Measurements from ENCODE around the gene UFSP1. TPM values are rescaled to one million over a fixed set of nuclear protein-coding genes. Genes with fewer than 3 reads are reported as not detected.
"Not testable (repeated sequence)": the region's sequence is repeated elsewhere in the genome, so short reads cannot be mapped to it uniquely, and the experiment has no call there.

Gene UFSP1
- total RNA-seq (16.0 and 19.0 TPM in 2 replicates), polyA plus RNA-seq (3.9 and 9.9 TPM in 2 replicates)

DNA sequence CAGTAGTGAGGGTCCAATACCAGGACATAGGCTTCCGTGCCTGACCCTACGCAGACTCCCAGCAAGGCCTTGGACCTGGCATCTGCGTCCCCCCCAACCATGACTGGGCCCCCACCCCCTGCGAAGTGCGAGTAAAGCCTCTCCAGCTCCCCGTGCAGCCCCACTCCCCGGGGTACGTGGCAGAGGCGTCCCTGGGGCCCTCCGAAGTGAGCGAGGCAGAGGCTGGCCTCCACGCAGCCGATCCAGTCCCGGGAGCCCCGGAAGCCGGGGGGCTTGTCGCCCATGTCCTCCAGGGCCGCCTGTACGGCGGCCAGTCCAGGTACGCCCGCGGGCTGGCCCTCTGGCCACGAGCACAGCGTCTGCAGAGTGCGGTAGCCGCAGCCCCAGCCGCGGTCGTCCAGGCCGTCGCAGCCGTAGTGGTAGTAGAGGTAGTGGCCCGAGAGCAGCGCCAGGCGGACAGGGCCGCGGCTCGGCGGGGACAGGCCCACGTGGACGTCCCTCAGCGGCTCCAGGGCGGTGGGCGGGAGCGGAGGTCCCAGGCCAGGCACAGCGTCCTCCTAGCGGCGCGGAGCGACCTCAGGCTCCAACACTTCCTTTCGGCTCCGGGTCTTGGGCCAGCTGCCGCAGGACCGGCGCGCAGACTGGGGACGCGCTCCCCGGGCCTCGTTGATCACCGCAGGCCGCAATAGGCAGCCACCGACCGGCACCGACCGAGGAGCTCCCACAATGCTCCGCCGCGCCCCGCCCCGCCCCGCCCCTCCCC is at the start of gene UFSP1:
TSS of gene UFSP1 (minus strand) at position 728 of the 763 bp plus-strand sequence. CDS start at position 284, 444 bp downstream.
- TF ChIP-seq, protein P1, sequence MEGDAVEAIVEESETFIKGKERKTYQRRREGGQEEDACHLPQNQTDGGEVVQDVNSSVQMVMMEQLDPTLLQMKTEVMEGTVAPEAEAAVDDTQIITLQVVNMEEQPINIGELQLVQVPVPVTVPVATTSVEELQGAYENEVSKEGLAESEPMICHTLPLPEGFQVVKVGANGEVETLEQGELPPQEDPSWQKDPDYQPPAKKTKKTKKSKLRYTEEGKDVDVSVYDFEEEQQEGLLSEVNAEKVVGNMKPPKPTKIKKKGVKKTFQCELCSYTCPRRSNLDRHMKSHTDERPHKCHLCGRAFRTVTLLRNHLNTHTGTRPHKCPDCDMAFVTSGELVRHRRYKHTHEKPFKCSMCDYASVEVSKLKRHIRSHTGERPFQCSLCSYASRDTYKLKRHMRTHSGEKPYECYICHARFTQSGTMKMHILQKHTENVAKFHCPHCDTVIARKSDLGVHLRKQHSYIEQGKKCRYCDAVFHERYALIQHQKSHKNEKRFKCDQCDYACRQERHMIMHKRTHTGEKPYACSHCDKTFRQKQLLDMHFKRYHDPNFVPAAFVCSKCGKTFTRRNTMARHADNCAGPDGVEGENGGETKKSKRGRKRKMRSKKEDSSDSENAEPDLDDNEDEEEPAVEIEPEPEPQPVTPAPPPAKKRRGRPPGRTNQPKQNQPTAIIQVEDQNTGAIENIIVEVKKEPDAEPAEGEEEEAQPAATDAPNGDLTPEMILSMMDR (IDR thresholded peaks at IDR 0.05; ENCODE audit: low read depth, low read length): no peak
- peak within 1 kb of the TSS; percentile 93 for H3K27ac ChIP-seq
- H3K36me3 ChIP-seq: peaks cover 36% of the 10 kb centered on the region
- H3K27me3 ChIP-seq: no peaks in the 10 kb centered on the region
- H3K4me3 ChIP-seq: peak within 1 kb of the TSS; percentile 54
- H3K4me1 ChIP-seq (ENCODE audit: low read depth): peaks cover 15% of the 10 kb centered on the region
- peak in 1 of 2 donors; percentile 80 for DNase-seq (ENCODE audit: low read depth in 1 of 2, low spot score in 1 of 2)
- no peaks in the 10 kb centered on the region for H3K9me3 ChIP-seq (ENCODE audit: low read depth)

GRCh38 chr7:100936167-100936566 is 46.7 kb upstream of the UFSP1 start:
- not testable (repeated sequence) for H3K4me1 ChIP-seq (ENCODE audit: low read depth); H3K36me3 ChIP-seq; H3K27me3 ChIP-seq; H3K27ac ChIP-seq; DNase-seq (ENCODE audit: low read depth in 1 of 2, low spot score in 1 of 2); H3K9me3 ChIP-seq (ENCODE audit: low read depth); H3K4me3 ChIP-seq

DNA sequence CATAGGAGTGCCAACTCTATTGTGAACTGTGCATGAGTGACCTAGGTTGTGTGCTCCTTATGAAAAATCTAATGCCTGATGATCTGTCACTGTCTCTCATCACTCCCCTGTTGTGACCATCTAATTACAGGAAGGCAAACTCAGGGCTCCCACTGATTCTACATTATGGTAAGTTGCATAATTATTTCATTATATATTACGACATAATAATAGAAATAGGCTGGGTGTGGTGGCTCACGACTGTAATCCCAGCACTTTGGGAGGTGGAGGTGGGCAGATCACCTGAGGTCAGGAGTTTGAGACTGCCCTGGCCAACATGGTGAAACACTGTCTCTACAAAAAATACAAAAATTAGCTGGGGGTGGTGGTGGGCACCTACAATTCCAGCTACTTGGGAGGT is 45.9 kb upstream of the UFSP1 start:
- DNase-seq (ENCODE audit: low read depth in 1 of 2, low spot score in 1 of 2); H3K4me1 ChIP-seq (ENCODE audit: low read depth); H3K27me3 ChIP-seq: not testable (repeated sequence)

DNA sequence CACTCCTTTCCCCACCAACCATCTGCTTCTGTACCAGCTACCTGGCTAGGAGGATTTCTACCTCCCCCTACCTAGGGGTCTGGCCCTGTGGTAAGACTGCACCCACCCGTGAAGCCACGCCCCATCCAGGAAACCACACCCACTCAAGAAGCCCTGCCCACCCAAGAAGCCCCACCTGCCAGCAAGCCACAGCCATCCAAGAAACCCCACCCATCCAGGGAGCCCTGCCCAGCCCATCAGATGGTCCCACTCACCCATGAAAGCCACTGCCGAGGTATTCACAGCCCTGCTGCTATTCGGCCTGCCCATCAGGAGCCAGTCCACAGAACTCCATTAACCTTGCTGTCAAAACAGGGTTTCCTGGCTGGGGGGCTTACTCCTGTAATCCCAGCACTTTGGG is 44.2 kb upstream of the UFSP1 start:
- no peak overlapping the region for H3K4me3 ChIP-seq
- no peaks in the 10 kb centered on the region for H3K36me3 ChIP-seq
- no peak overlapping the region for H3K27ac ChIP-seq
- H3K9me3 ChIP-seq (ENCODE audit: low read depth): no peaks in the 10 kb centered on the region
- H3K4me1 ChIP-seq (ENCODE audit: low read depth): no peaks in the 10 kb centered on the region
- no peaks in the 10 kb centered on the region for H3K27me3 ChIP-seq
- no peak for DNase-seq (ENCODE audit: low read depth in 1 of 2, low spot score in 1 of 2)
- TF ChIP-seq, protein P1 (IDR thresholded peaks at IDR 0.05; ENCODE audit: low read depth, low read length): no peak

More for the DNA sequence above, 45.9 kb upstream of the UFSP1 start:
- H3K27ac ChIP-seq; H3K9me3 ChIP-seq (ENCODE audit: low read depth); H3K4me3 ChIP-seq; H3K36me3 ChIP-seq: not testable (repeated sequence)

DNA sequence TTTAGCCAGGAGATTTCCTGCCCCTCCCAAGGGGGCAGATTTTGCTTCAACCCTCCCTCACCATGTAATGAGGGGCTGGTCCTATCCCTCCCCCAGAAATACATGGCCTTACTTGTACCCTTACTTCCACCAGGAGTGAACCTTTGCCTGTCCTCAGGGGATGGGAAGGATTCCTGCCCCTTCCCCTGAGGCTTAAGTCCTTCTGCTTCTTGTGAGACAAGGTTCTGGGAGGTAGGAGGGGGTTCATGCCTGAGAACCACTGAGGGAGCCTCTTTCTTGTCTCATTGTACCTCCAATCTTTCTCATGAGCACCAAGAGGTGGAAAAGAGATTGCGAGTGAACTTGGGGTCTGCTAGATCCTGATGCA is 40.3 kb upstream of the UFSP1 start:
- no peak for DNase-seq (ENCODE audit: low read depth in 1 of 2, low spot score in 1 of 2)
- H3K4me3 ChIP-seq: no peak overlapping the region
- TF ChIP-seq, protein P1 (IDR thresholded peaks at IDR 0.05; ENCODE audit: low read depth, low read length): no peak
- no peaks in the 10 kb centered on the region for H3K27me3 ChIP-seq
- H3K4me1 ChIP-seq (ENCODE audit: low read depth): no peaks in the 10 kb centered on the region
- H3K36me3 ChIP-seq: no peaks in the 10 kb centered on the region
- no peak overlapping the region for H3K27ac ChIP-seq
- no peaks in the 10 kb centered on the region for H3K9me3 ChIP-seq (ENCODE audit: low read depth)

DNA sequence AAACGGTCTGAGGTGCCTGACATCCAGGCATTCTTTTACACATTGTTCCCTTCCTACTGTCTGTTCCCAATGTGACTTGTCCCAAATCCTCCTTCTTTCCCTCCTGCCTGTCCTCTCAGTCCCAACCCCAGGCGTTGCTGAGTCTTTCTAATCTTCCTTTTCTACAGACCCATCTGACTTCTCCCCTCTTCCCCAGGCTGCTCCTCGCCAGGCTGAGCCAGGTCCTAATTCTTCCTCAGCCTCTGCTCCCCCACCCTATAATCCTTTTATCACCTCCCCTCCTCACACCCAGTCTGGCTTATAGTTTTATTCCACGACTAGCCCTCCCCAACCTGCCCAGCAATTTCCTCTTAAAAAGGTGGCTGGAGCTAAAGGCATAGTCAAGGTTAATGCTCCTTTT is 34.1 kb upstream of the UFSP1 start:
- H3K4me3 ChIP-seq; H3K27me3 ChIP-seq; H3K36me3 ChIP-seq; H3K9me3 ChIP-seq (ENCODE audit: low read depth); DNase-seq (ENCODE audit: low read depth in 1 of 2, low spot score in 1 of 2); H3K27ac ChIP-seq; H3K4me1 ChIP-seq (ENCODE audit: low read depth): not testable (repeated sequence)

- TF ChIP-seq, protein P1 (IDR thresholded peaks at IDR 0.05; ENCODE audit: low read depth, low read length): no peak
- H3K27me3 ChIP-seq: no peaks in the 10 kb centered on the region
- no peaks in the 10 kb centered on the region for H3K9me3 ChIP-seq (ENCODE audit: low read depth)
- no peak overlapping the region for H3K27ac ChIP-seq
- H3K4me1 ChIP-seq (ENCODE audit: low read depth): no peaks in the 10 kb centered on the region
- no peak overlapping the region for H3K4me3 ChIP-seq
- no peaks in the 10 kb centered on the region for H3K36me3 ChIP-seq
- DNase-seq (ENCODE audit: low read depth in 1 of 2, low spot score in 1 of 2): no peak
Measured at GRCh38 chr7:100921039-100921438, 31.5 kb upstream of the UFSP1 start.

DNA sequence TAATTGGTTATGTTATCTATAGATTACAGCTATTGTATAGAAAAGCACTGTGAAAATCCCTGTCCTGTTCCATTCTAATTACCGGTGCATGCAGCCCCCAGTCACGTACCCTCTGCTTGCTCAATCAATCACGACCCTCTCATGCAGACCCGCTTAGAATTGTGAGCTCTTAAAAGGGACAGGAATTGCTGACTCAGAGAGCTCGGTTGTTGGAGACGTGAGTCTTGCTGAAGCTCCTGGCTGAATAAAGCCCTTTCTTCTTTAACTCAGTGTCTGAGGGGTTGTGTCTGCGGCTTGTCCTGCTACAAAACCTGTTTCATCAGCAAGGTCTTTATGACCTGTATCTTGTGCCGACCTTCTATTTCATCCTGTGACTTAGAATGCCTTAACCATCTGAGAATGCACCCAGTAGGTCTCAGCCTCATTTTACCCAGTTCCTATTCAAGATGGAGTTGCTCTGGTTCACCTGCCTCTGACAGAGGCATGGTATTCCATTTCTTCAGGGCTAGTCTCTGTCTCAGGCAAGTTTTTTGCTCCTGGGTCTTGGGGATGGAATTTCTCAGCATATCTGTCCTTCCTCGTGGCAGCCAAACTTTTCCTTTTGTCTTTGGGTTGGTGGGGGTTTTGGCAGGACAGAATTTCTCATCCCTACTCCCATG is 30.4 kb upstream of the UFSP1 start:
- not testable (repeated sequence) for H3K27me3 ChIP-seq; H3K36me3 ChIP-seq; DNase-seq (ENCODE audit: low read depth in 1 of 2, low spot score in 1 of 2)

GRCh38 chr7:100919335-100919734 is 29.8 kb upstream of the UFSP1 start:
- not testable (repeated sequence) for H3K9me3 ChIP-seq (ENCODE audit: low read depth); H3K4me1 ChIP-seq (ENCODE audit: low read depth); H3K36me3 ChIP-seq; H3K4me3 ChIP-seq; H3K27me3 ChIP-seq; DNase-seq (ENCODE audit: low read depth in 1 of 2, low spot score in 1 of 2); H3K27ac ChIP-seq

More for the DNA sequence above, 30.4 kb upstream of the UFSP1 start:
- not testable (repeated sequence) for H3K4me3 ChIP-seq; H3K9me3 ChIP-seq (ENCODE audit: low read depth); H3K27ac ChIP-seq; H3K4me1 ChIP-seq (ENCODE audit: low read depth)

Data from cardiac muscle cell (in vitro differentiated cells and primary cell).